Loucy (cell line): ENCODE results near the gene SNRNP27.

Experiments
- EZH2phosphoT487 ChIP-seq: fragments of 200-600 bp; IDR thresholded peaks from 2 replicates; pipeline ENCODE4 v1.6.1; 2018; ENCODE audit warnings: antibody characterized with exemption, mild to moderate bottlenecking, moderate library complexity, borderline replicate concordance
- TF ChIP-seq, protein P1 (sequence below): fragments of 200-600 bp; sonication (generic); conservative IDR thresholded peaks from 2 replicates; pipeline ENCODE4 v1.5.1; 2014; ENCODE audit warnings: mild to moderate bottlenecking, antibody characterized with exemption, low read length

DNA sequence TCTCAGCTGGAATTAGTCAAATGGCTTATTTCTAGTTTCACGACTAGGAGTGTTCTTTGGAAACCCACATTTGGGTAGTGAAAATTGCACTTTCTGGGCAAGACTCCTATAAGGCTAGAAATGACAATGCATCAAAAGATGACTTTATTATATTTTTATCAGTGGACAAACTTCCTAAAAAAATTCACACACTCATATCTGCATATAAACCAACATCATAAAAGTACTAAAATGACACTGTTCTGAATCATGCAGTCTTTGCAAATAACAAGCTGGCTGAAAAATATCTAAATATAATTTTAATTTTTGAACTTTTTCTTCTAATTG is 38.8 kb downstream of the SNRNP27 start:
- TF ChIP-seq, protein P1, sequence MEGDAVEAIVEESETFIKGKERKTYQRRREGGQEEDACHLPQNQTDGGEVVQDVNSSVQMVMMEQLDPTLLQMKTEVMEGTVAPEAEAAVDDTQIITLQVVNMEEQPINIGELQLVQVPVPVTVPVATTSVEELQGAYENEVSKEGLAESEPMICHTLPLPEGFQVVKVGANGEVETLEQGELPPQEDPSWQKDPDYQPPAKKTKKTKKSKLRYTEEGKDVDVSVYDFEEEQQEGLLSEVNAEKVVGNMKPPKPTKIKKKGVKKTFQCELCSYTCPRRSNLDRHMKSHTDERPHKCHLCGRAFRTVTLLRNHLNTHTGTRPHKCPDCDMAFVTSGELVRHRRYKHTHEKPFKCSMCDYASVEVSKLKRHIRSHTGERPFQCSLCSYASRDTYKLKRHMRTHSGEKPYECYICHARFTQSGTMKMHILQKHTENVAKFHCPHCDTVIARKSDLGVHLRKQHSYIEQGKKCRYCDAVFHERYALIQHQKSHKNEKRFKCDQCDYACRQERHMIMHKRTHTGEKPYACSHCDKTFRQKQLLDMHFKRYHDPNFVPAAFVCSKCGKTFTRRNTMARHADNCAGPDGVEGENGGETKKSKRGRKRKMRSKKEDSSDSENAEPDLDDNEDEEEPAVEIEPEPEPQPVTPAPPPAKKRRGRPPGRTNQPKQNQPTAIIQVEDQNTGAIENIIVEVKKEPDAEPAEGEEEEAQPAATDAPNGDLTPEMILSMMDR: no peak
- no peak for TF ChIP-seq EZH2phosphoT487
